B cell (primary cell): ENCODE results near the gene CRHR1. TPM values are rescaled to one million over a fixed set of nuclear protein-coding genes. Genes with fewer than 3 reads are reported as not detected.

Source experiments
- ATAC-seq: fragments of 200-7000 bp; cut with Tn5 transposase; one replicate; pipeline ENCODE4 v1.10.0; 2021; ENCODE audit warnings: low read depth, mild to moderate bottlenecking, moderate number of reproducible peaks, moderate library complexity
- CTCF ChIA-PET: fragments of 350-600 bp; sonication (Branson Sonifier 250); formaldehyde crosslinking; loops from one replicate; lab custom pipeline; 2021; ENCODE audit warnings: antibody characterized with exemption, inconsistent platforms; lab: Charles Lee
- POLR2A ChIA-PET: fragments of 350-600 bp; sonication (Branson Sonifier 250); formaldehyde crosslinking; loops from one replicate; lab custom pipeline; 2021; ENCODE audit warnings: antibody characterized with exemption; lab: Charles Lee
- DNase-seq: peaks from one replicate; pipeline ENCODE4 v3.0.0; 2013
- H2AFZ ChIP-seq: 2 replicates; pipeline ENCODE4 v1.6.1; 2012; ENCODE audit warnings: mild to moderate bottlenecking, low read depth, low read length; ENCODE audit not compliant: insufficient read depth, poor library complexity, severe bottlenecking
- H3K27ac ChIP-seq, 2 donors: 1 replicate in 1 of 2; 2 replicates in 1 of 2; pipeline ENCODE4 v1.5.1; 2012 to 2013; ENCODE audit warnings: low read length in 2 of 2, mild to moderate bottlenecking in 2 of 2, moderate library complexity in 1 of 2
- H3K27me3 ChIP-seq, 4 experiments: fragments of 200-600 bp in 1 of 4; sonication (generic) in 1 of 4; replicated peaks in 1 of 4; 1 replicate in 2 of 4; 2 replicates in 2 of 4; pipeline versions ENCODE4 v1.6.1 to v1.7.0; 2013 to 2016; ENCODE audit warnings: low read length in 3 of 4, mild to moderate bottlenecking in 2 of 4, mixed read lengths in 1 of 4, moderate library complexity in 1 of 4; ENCODE audit not compliant: insufficient read depth in 4 of 4, control insufficient read depth in 3 of 4; ENCODE audit errors: control extremely low read depth in 1 of 4
- H3K36me3 ChIP-seq, 2 experiments: replicated peaks in 1 of 2; 1 replicate in 1 of 2; 2 replicates in 1 of 2; pipeline versions ENCODE4 v1.6.1 to v1.7.1; 2013; ENCODE audit warnings: low read length in 1 of 2; ENCODE audit not compliant: insufficient read depth in 2 of 2, control insufficient read depth in 1 of 2; ENCODE audit errors: control extremely low read depth in 1 of 2, extremely low read depth in 1 of 2
- H3K4me1 ChIP-seq, 2 donors: fragments of 200-600 bp in 1 of 2; sonication (generic) in 1 of 2; 1 replicate in 1 of 2; 2 replicates in 1 of 2; pipeline versions ENCODE4 v1.5.1 to v1.6.1; 2013 to 2017; ENCODE audit warnings: low read length in 2 of 2; ENCODE audit not compliant: control insufficient read depth in 2 of 2, insufficient read depth in 2 of 2
- H3K4me2 ChIP-seq: replicated peaks from 2 replicates; pipeline ENCODE3; 2012; ENCODE audit warnings: mild to moderate bottlenecking, low read depth, low read length; ENCODE audit not compliant: poor library complexity, severe bottlenecking
- H3K4me3 ChIP-seq, 5 experiments: fragments of 200-600 bp in 1 of 5; sonication (generic) in 1 of 5; 1 replicate in 3 of 5; 2 replicates in 2 of 5; pipeline versions ENCODE4 v1.5.1 to v1.7.0; 2011 to 2016; ENCODE audit warnings: low read length in 4 of 5, mild to moderate bottlenecking in 4 of 5, low read depth in 2 of 5, control low read depth in 1 of 5, moderate library complexity in 1 of 5; ENCODE audit not compliant: insufficient read depth in 1 of 5; ENCODE audit errors: control extremely low read depth in 1 of 5, extremely low read depth in 1 of 5
- H3K79me2 ChIP-seq: fragments of 200-600 bp; sonication (generic); one replicate; pipeline ENCODE4 v1.6.0; 2016; ENCODE audit warnings: low read length; ENCODE audit not compliant: control insufficient read depth, insufficient read depth
- H3K9ac ChIP-seq: fragments of 200-600 bp; sonication (generic); 2 replicates; pipeline ENCODE4 v1.6.1; 2017; ENCODE audit warnings: mild to moderate bottlenecking, low read length, moderate library complexity
- H3K9me3 ChIP-seq, 3 donors: one replicate each; pipeline versions ENCODE4 v1.6.1 to v1.7.1; 2013; ENCODE audit warnings: low read length in 2 of 3; ENCODE audit not compliant: control insufficient read depth in 2 of 3, insufficient read depth in 1 of 3; ENCODE audit errors: control extremely low read depth in 1 of 3
- H4K20me1 ChIP-seq: 2 replicates; pipeline ENCODE4 v1.6.0; 2012; ENCODE audit warnings: mild to moderate bottlenecking, low read length; ENCODE audit not compliant: insufficient read depth, control insufficient read depth, poor library complexity, severe bottlenecking
- H3K27ac Mint-ChIP-seq: one replicate; pipeline ENCODE4 v1.8.0; 2021; ENCODE audit warnings: mixed read lengths
- H3K27me3 Mint-ChIP-seq: one replicate; pipeline ENCODE4 v1.8.0; 2021; ENCODE audit warnings: mixed read lengths
- H3K4me1 Mint-ChIP-seq: one replicate; pipeline ENCODE4 v1.8.0; 2021; ENCODE audit warnings: mixed read lengths
- H3K4me3 Mint-ChIP-seq: one replicate; pipeline ENCODE4 v1.8.0; 2021; ENCODE audit warnings: mixed read lengths
- H3K9me3 Mint-ChIP-seq: one replicate; pipeline ENCODE4 v1.8.0; 2022; ENCODE audit warnings: mixed read lengths; ENCODE audit not compliant: insufficient read depth
- EZH2 ChIP-seq: IDR thresholded peaks from 2 replicates; pipeline ENCODE4 v1.6.1; 2012; ENCODE audit warnings: borderline replicate concordance, low read depth, mild to moderate bottlenecking, moderate library complexity, low read length; ENCODE audit not compliant: insufficient read depth, poor library complexity, severe bottlenecking
- WGBS: methylation state at CpG from one replicate; pipeline ENCODE4 v1.1.5; 2013; ENCODE audit warnings: missing lambda C conversion rate; ENCODE audit not compliant: insufficient coverage; 5-methylcytosine and 5-hydroxymethylcytosine counted together
- intact Hi-C: fragments of 100-400 bp; cut with micrococcal nuclease; formaldehyde crosslinking; loops from one replicate; pipeline ENCODE4 v1.10.0; 2022
- polyA plus RNA-seq: library from polyadenylated mRNA; depleted of rRNA; stranded (reverse); fragments of >200 nt; gene quantifications from 2 replicates; pipeline ENCODE4 v1.2.3, GENCODE V29; 2012
- total RNA-seq, 2 donors: library from RNA; stranded (reverse); fragments of 120-200 nt in 1 of 2; gene quantifications; 1 replicate in 1 of 2; 2 replicates in 1 of 2; pipeline versions ENCODE4 v1.2.3 to v1.2.4, GENCODE V29; 2013 to 2022
- TF ChIP-seq, protein P1 (sequence below): fragments of 200-600 bp; IDR thresholded peaks from one replicate; pipeline ENCODE4 v1.8.0; 2022; ENCODE audit warnings: antibody characterized with exemption, mild to moderate bottlenecking

Gene CRHR1
- total and polyA plus RNA-seq, 2 donors (not counting 1 experiment from before 2014, with no cell fraction given): not detected

GRCh38 chr17:45782889-45783592, 1.1 kb upstream of the CRHR1 start:
- POLR2A ChIA-PET: no interaction called here
- Histone ChIP-seq H3K4me3 (peak overlapping the region in 1 of 5 experiments; percentile 69), H3K79me2 (no peaks in the 10 kb centered on the region), H3K4me2 (peak overlapping the region; percentile 96), H4K20me1 (no peaks in the 10 kb centered on the region), H3K9ac (peak overlapping the region; percentile 58), H3K27ac (no peak overlapping the region), H3K27me3 (peaks cover 0 to 64% (median 36%) of the 10 kb centered on the region in 4 experiments), H2AFZ (peak overlapping the region; percentile 68), H3K9me3 (no peaks in the 10 kb centered on the region), H3K4me1 (peaks cover 20 to 22% of the 10 kb centered on the region in 2 donors), H3K36me3 (no peaks in the 10 kb centered on the region)
- TF ChIP-seq, protein P1, sequence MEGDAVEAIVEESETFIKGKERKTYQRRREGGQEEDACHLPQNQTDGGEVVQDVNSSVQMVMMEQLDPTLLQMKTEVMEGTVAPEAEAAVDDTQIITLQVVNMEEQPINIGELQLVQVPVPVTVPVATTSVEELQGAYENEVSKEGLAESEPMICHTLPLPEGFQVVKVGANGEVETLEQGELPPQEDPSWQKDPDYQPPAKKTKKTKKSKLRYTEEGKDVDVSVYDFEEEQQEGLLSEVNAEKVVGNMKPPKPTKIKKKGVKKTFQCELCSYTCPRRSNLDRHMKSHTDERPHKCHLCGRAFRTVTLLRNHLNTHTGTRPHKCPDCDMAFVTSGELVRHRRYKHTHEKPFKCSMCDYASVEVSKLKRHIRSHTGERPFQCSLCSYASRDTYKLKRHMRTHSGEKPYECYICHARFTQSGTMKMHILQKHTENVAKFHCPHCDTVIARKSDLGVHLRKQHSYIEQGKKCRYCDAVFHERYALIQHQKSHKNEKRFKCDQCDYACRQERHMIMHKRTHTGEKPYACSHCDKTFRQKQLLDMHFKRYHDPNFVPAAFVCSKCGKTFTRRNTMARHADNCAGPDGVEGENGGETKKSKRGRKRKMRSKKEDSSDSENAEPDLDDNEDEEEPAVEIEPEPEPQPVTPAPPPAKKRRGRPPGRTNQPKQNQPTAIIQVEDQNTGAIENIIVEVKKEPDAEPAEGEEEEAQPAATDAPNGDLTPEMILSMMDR: no peak
- no peak for TF ChIP-seq EZH2
- CTCF ChIA-PET: interaction anchor here (1.6 kb wide), 1 partner anchor 143 kb away, joined by 3 read pairs; no protein-coding TSS in a partner anchor
- DNase-seq (peak; percentile 37), ATAC-seq (no peak)
- Mint-ChIP-seq H3K9me3 (no peaks in the 10 kb centered on the region), H3K4me3 (peak overlapping the region; percentile 76), H3K4me1 (peaks cover 14% of the 10 kb centered on the region), H3K27ac (no peak overlapping the region), H3K27me3 (peaks cover 72% of the 10 kb centered on the region)
- WGBS: 13% methylated on average over 25 of the region's 32 CpGs
- intact Hi-C loops: no loop called here

DNA sequence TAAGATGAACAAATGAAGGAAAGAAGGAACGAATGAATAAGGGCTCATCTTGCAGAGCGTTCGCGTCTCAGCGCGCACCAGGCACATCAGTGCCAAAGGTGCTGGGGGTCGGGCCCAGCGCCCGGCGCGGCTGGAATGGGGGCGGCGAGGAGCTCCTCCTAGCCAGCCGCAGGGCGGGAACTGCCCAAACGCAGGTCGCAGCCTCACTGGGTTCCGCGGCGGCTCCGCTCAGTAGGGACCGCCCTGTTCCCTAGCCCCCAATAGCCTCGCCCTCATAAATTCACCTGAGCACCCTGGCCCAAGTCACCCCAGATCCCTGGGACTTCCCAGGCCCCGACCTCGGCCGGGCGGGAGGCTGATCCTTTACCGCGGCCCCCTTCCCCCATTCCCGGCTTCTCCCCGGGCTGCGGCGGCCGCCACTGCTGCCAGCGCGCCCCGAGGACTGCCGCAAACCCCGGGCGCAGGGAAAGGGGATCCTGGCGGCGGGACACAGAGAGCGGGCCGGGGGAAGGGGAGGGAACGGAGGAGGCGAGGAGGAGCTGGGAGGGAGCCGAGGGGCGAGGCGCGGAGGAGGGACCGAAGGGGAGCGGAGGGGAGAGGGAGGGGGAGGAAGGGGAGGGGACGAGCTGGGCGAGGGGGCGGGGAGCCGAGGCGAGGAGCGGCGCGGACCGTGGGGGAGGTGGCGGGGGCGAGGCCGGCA, 377 bp upstream of the CRHR1 start:
- Mint-ChIP-seq H3K4me3 (peak overlapping the region; percentile 76), H3K9me3 (no peaks in the 10 kb centered on the region), H3K27ac (no peak overlapping the region), H3K4me1 (peaks cover 14% of the 10 kb centered on the region), H3K27me3 (peaks cover 72% of the 10 kb centered on the region)
- intact Hi-C loops: no loop called here
- DNase-seq: peak; percentile 38
- Histone ChIP-seq H3K36me3 (no peaks in the 10 kb centered on the region), H4K20me1 (no peaks in the 10 kb centered on the region), H3K9ac (peak overlapping the region; percentile 58), H3K27me3 (peaks cover 0 to 66% (median 38%) of the 10 kb centered on the region in 4 experiments), H3K4me1 (peaks cover 20 to 22% of the 10 kb centered on the region in 2 donors), H3K4me3 (peak overlapping the region in 4 of 5 experiments; percentile 19 to 69 (median 44)), H3K4me2 (peak overlapping the region; percentile 96), H3K79me2 (no peaks in the 10 kb centered on the region), H2AFZ (peak overlapping the region; percentile 68), H3K27ac (no peak overlapping the region), H3K9me3 (no peaks in the 10 kb centered on the region)
- peak; percentile 55 for TF ChIP-seq EZH2
- TF ChIP-seq, protein P1: no peak
- CTCF ChIA-PET: no interaction called here
- no peak for ATAC-seq
- POLR2A ChIA-PET: no interaction called here
- WGBS: 1% methylated on average over 55 of the region's 64 CpGs
